ENCODE measurements around the gene HECTD3. TPM values are rescaled to one million over a fixed set of nuclear protein-coding genes. Genes with fewer than 3 reads are reported as not detected.
"Not testable (repeated sequence)": the region's sequence is repeated elsewhere in the genome, so short reads cannot be mapped to it uniquely, and the experiment has no call there.

HECTD3 gene
- total RNA-seq, 1 donor from 2014 or later = 49.3 TPM

DNA sequence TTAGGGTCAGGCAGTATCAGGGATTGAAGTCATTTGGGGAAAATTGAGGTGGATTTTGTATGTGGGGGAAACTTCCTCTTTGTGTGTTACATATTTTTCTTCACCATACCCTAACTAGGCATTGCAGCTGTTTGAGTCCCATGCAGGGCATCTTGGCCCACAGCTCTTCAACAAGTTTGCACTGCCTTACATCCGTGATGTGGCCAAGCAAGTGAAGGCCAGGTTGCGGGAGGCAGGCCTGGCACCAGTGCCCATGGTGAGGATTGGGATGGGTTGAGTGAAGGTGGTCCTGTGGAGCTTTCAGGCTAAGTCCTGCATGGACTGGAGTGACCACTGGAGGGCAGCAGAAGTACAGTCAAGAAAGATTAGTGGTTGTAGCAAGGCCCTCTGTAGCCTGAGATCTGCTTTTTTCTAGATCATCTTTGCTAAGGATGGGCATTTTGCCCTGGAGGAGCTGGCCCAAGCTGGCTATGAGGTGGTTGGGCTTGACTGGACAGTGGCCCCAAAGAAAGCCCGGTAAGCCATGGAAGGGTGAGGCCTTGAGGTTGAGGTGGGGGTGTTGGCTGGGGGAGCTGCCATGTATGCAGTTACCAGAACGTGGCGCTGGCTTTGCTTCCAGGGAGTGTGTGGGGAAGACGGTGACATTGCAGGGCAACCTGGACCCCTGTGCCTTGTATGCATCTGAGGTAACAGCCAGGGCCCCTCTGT is 3.4 kb upstream of the HECTD3 start:
- peak; percentile 86 for DNase-seq (ENCODE audit: low read depth)

GRCh38 chr1:45013551-45014209 is 2.6 kb upstream of the HECTD3 start:
- DNase-seq (ENCODE audit: low read depth) = no peak

- peak; percentile 56 for DNase-seq (ENCODE audit: low read depth)
Measured at GRCh38 chr1:45012639-45013278, 1.6 kb upstream of the HECTD3 start.

DNA sequence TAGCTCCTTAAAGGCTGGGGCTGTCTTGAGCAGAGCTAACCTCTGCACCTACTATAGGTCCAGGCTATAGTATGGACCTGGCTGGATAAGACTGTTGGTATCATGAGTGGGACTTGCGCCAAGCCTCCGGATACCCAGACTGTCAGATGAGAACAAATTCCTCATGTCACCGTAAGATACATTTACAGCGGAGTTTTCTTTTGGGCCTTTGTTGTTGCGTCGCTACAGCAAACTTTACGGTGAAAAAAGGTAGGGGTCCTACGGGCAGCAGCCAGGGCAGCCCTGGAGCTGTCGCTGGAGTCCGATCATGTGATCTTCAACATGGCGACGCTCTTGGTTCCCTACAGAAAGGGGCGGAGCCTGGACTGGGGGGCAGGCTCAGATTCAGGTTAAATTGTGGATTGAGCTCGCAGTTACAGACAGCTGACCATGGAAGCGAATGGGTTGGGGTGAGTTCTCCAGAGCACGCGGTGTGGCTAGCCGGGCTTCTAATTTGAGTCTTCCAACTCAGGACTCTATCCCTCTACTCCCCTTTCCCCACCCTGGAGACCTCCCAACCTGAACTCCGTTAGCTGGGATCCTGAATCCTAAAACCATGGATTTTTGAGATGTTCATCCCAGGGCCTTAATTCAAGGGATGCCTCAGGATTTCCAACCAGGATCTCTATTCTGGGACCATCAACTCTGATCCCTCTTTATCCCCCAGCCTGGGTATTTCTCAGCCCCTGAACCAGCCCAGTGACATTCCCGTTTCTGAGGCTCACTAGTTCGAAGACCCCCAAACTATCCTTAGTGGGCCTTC is 914 bp upstream of the HECTD3 start, which contains the start of gene UROD:
UROD (plus strand) TSS at position 418 of the 802 bp plus-strand sequence; CDS start at position 430, 12 bp downstream.
- peak; percentile 97 for DNase-seq (ENCODE audit: low read depth)

DNA sequence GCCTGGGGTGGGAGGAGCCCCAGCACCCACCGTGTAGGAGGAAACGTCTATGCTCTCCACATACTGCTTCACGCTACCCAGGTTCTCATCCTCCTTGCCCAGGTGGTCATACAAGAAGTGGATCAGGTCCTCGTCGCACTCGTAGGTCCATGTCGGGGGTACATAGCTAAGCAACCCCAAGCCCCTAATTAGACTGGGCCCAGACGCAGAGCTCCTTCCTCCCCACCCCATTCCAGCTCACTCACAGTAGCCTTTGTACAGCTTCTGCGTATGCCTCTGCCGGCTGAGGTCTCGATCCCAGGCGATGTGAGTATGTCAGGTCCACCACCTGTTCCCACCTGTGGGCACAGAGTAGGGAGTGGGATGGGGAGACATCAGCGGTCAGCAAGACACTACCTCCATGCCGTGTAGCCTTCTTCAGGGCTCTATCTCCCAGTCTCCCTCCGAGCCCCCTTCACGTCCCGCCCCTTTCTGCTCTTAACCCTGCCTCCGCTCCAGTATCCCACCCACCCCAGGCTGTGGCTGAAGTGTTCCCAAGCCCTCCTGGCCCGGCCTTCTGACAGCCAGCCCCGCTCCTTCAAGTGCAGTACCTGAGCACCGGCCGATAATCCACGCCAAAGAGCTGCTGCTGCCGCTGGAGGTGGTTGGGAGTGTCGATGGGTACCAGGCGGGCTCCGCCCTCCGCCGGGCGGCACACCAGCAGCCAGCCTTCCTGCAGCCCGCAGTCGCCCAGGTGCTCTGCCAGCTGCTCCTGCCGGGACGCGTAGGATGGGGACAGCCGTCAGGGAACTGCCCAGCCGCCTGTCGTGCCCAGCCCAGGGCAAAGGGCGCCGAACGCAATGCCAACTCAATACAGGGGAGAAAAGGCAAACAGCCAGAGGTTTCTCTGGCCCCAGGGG is 919 bp downstream of the HECTD3 start:
- peak; percentile 47 for DNase-seq (ENCODE audit: low read depth)

- DNase-seq (ENCODE audit: low read depth) = no peak
Measured at GRCh38 chr1:45009296-45009865, 1.7 kb downstream of the HECTD3 start.

- no peak for DNase-seq (ENCODE audit: low read depth)
Measured at GRCh38 chr1:45008516-45008915, 2.6 kb downstream of the HECTD3 start.

GRCh38 chr1:45008076-45008475 is 3.0 kb downstream of the HECTD3 start:
- DNase-seq (ENCODE audit: low read depth) = no peak

- no peak for DNase-seq (ENCODE audit: low read depth)
Measured at GRCh38 chr1:45007311-45007710, 3.8 kb downstream of the HECTD3 start.

GRCh38 chr1:45005761-45006160 is 5.4 kb downstream of the HECTD3 start:
- no peak for DNase-seq (ENCODE audit: low read depth)

DNA sequence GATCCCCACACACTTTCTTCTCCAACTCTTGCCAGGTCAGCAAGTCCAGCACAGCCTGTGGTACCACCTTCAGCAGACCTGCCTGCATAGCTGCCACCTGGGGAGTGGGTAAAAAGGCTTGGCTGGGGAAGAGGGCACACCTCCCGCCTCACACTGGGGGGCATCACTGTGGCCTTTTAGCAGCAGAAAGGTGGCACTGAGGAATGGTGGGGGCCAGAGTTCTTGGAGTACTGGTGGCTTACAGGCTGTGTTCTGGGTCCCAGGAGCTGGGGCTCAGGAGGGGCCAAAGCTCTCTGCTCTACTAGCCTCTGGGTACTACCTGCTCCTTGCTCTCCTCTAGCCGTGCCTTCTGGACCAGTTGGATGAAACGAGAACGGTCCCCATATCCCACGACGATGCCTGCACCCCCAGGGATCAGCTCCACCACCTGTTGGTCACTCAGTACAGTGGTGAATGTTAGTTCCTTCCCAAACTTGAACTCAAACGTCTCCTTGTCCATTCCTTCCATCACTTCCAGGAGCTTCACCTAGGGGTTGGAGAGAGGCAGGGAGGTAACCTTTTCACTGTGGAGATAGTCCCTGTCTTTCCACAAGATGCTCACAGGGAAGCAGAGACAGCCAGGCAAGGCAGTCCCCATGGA is 6.7 kb downstream of the HECTD3 start:
- no peak for DNase-seq (ENCODE audit: low read depth)

DNA sequence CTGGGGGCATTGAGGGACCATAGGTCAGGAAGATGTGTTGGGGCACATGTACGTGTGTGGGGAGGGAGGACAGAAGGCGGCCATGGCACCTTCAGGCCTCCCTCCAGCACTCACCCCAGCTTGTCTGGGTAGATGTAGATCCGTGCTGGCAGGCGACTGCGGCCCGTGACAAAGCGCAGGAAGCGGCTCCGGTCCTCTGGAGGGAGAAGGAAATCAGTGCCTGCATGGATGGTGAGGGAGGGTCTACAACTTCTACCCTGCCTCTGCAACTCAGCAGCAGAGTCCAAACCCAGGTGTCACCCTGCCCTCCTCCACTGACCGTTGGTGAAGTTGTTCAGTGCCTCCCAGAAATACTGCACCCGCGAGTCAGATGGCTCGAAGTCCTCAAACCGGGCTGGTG is 7.4 kb downstream of the HECTD3 start:
- DNase-seq (ENCODE audit: low read depth) = no peak

GRCh38 chr1:45002650-45003645 is 8.2 kb downstream of the HECTD3 start:
- DNase-seq (ENCODE audit: low read depth) = no peak

GRCh38 chr1:45001576-45001975 is 9.5 kb downstream of the HECTD3 start:
- DNase-seq (ENCODE audit: low read depth) = not testable (repeated sequence)

- no peak for DNase-seq (ENCODE audit: low read depth)
Measured at GRCh38 chr1:45001011-45001481, 10.1 kb downstream of the HECTD3 start.

DNA sequence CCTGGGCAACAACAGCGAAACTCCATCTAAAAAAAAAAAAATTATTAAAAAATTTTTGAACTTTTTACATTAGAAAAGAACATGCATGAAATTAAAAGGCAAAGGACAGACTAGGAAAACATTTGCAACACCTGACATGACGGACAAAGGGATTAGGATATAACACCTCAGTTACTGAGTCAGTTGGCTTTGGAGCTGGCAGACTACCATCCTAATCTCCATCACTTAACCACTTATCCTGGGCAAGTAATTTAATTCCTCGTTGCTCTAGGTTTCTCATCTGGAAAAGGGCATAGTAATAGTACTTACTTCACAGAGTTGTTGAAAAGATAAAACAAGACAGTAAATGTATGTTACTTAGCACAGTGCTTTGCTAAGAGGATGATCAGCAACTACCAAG is 11.9 kb downstream of the HECTD3 start:
- no peak for DNase-seq (ENCODE audit: low read depth)

GRCh38 chr1:44995467-44996238 is 15.5 kb downstream of the HECTD3 start:
- no peak for DNase-seq (ENCODE audit: low read depth)
